Skeletal muscle cell (primary cell): Measurements from ENCODE around the gene KIAA0319L.
"Not testable (repeated sequence)": the region's sequence is repeated elsewhere in the genome, so short reads cannot be mapped to it uniquely, and the experiment has no call there.

ENCODE experiments used
- DNase-seq: peaks from one replicate; pipeline ENCODE4 v3.0.0-alpha.2; 2010; ENCODE audit warnings: low read depth
- H3K4me3 ChIP-seq: 2 replicates; pipeline ENCODE4 v1.5.1; 2011; ENCODE audit warnings: low read depth, mild to moderate bottlenecking, control low read depth, low read length, moderate library complexity

The KIAA0319L gene

GRCh38 chr1:35585805-35586204, 28.6 kb upstream of the KIAA0319L start:
- not testable (repeated sequence) for H3K4me3 ChIP-seq, DNase-seq

DNA sequence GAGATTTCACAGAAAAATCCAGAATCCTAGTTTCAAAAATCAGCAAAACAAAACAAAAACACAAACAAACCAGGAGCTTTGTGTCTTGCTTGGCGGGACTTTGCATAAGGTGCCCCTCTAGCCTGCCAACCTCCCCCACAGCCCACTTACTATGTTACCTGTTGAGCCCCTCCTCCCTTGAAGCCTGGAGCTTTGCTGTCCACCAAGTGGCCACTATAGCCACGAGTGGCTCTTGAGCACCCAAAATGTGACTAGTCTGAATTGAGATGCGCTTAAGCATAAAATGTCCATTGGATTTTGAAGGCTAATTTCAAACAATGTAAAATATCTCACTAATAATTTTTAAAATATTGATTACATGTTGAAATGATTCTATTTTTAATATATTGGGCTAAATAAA, 28.1 kb upstream of the KIAA0319L start:
- no peak overlapping the region for H3K4me3 ChIP-seq
- DNase-seq = no peak

DNA sequence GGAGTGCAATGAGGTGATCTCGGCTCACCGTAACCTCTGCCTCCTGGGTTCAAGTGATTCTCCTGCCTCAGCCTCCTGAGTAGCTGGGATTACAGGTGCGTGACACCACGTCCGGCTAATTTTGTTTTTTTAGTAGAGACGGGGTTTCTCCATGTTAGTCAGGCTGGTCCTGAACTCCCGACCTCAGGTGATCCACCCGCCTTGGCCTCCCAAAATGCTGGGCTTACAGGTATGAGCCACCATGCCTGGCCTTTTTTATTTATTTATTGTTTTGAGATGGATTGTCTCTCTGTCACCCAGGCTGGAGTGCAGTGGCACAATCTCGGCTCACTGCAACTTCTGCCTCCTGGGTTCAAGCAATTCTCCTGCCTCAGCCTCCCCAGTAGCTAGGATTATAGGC, 24.4 kb upstream of the KIAA0319L start:
- H3K4me3 ChIP-seq, DNase-seq: not testable (repeated sequence)

GRCh38 chr1:35580949-35581388, 23.8 kb upstream of the KIAA0319L start:
- DNase-seq = no peak

DNA sequence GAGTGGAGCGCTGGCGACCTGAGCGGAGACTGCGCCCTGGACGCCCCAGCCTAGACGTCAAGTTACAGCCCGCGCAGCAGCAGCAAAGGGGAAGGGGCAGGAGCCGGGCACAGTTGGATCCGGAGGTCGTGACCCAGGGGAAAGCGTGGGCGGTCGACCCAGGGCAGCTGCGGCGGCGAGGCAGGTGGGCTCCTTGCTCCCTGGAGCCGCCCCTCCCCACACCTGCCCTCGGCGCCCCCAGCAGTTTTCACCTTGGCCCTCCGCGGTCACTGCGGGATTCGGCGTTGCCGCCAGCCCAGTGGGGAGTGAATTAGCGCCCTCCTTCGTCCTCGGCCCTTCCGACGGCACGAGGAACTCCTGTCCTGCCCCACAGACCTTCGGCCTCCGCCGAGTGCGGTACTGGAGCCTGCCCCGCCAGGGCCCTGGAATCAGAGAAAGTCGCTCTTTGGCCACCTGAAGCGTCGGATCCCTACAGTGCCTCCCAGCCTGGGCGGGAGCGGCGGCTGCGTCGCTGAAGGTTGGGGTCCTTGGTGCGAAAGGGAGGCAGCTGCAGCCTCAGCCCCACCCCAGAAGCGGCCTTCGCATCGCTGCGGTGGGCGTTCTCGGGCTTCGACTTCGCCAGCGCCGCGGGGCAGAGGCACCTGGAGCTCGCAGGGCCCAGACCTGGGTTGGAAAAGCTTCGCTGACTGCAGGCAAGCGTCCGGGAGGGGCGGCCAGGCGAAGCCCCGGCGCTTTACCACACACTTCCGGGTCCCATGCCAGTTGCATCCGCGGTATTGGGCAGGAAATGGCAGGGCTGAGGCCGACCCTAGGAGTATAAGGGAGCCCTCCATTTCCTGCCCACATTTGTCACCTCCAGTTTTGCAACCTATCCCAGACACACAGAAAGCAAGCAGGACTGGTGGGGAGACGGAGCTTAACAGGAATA, 20.1 kb upstream of the KIAA0319L start:
- H3K4me3 ChIP-seq = no peak overlapping the region
- DNase-seq = no peak

More at GRCh38 chr1:35580949-35581388, 23.8 kb upstream of the KIAA0319L start:
- no peak overlapping the region for H3K4me3 ChIP-seq

- not testable (repeated sequence) for DNase-seq, H3K4me3 ChIP-seq
Measured at GRCh38 chr1:35576766-35577070, 19.5 kb upstream of the KIAA0319L start.

GRCh38 chr1:35576061-35576765, 19.0 kb upstream of the KIAA0319L start:
- no peak for DNase-seq
- no peak overlapping the region for H3K4me3 ChIP-seq

- no peak for DNase-seq
- H3K4me3 ChIP-seq = no peak overlapping the region
Measured at GRCh38 chr1:35575416-35575958, 18.3 kb upstream of the KIAA0319L start.

GRCh38 chr1:35574655-35575415, 17.6 kb upstream of the KIAA0319L start:
- no peak overlapping the region for H3K4me3 ChIP-seq

DNA sequence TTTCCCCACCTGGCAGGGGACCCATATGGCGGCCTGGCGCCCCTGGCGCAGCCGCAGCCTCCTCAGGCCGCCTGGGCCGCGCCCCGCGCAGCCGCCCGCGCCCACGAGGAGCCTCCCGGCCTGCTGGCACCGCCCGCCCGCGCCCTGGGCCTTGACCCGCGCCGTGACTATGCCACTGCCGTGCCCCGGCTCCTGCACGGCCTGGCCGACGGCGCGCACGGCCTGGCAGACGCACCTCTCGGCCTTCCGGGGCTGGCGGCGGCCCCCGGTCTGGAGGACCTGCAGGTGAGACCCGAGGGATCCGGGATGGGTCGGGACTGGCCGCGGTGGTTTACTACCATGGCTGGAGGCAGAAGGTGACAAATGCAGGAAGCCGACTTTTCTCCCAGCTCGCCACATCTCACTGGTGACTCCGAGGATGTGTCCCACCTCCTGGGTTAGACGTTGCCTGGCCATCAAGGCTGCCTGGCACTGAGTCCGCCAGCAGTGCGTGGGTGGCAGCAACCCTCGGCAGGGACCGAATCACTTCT, 17.0 kb upstream of the KIAA0319L start:
- H3K4me3 ChIP-seq = no peak overlapping the region

More at GRCh38 chr1:35574655-35575415, 17.6 kb upstream of the KIAA0319L start:
- DNase-seq = no peak

DNA sequence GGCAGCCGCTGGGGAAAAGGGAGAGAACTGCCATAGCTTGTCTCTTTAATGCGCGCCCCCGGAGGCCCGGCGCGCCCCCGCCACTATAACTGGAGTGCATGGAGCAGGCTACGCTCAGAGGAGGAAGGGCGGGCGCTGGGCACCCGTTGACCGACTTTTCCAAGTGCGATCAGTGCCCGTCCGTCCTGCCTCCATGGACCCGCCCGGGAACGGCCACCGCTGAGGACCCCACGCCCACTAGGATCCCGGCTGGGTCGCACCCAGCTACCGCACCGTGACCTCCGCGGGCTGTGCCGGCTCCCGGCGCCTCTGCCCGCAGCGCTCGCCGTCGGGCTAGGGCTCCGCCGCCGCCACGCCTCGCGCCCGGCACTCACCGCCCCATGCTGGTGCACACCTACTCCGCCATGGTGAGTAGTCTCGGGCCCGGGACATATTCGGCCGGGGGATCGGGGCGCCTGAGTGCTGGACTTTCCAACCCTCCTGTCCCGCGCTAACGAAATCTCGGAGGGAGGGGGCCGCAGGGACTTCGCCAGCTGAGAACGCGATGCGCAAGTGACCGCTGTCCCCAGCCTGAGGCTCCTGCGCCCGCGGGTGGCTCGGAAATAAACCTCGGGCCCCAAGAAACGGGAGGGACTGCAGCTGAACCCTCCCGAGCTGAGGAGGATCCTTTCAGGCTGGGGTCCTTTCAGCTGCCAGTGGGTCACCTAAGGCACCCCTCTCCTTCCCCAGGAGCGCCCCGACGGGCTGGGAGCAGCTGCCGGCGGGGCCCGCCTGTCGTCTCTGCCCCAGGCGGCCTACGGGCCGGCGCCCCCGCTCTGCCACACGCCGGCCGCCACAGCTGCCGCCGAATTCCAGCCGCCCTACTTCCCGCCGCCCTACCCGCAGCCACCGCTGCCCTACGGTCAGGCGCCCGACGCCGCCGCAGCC, 16.3 kb upstream of the KIAA0319L start, which contains the start of gene TFAP2E:
Gene TFAP2E (plus strand): TSS at position 117 of the 927 bp plus-strand sequence. CDS start 264 bp downstream, at position 381.
- no peak for DNase-seq

More for the DNA sequence above, 17.0 kb upstream of the KIAA0319L start:
- DNase-seq = no peak

GRCh38 chr1:35572296-35572695, 15.1 kb upstream of the KIAA0319L start:
- H3K4me3 ChIP-seq = no peak overlapping the region
- no peak for DNase-seq

More for the DNA sequence above, 16.3 kb upstream of the KIAA0319L start, which contains the start of gene TFAP2E:
- peak within 1 kb of the TSS; percentile 51 for H3K4me3 ChIP-seq

GRCh38 chr1:35571263-35571662, 14.1 kb upstream of the KIAA0319L start:
- no peak overlapping the region for H3K4me3 ChIP-seq
- no peak for DNase-seq

DNA sequence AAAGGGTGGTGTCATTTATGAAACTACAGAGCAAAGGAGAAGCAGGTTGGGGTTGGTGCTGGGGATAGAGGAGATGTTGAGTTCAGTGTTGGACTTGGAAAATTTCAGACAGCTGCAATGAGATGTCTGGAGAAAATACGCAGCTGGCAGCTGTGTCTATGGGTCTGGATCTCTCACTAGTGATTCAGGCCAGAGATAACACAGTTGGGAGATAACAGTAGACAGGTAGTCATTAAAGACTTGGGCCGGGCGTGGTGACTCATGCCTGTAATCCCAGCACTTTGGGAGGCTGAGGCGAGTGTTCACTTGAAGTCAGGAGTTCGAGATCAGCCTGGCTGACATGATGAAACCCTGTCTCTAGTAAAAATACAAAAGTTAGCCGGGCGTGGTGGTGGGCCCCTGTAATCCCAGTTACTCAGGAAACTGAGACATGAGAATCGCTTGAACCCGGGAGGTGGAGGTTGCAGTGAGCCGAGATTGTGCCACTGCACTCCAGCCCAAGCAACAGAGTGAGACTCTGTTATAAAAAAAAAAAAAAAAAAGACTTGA, 13.5 kb upstream of the KIAA0319L start:
- no peak overlapping the region for H3K4me3 ChIP-seq
- no peak for DNase-seq

- no peak for DNase-seq
- H3K4me3 ChIP-seq = no peak overlapping the region
Measured at GRCh38 chr1:35569936-35570335, 12.7 kb upstream of the KIAA0319L start.

DNA sequence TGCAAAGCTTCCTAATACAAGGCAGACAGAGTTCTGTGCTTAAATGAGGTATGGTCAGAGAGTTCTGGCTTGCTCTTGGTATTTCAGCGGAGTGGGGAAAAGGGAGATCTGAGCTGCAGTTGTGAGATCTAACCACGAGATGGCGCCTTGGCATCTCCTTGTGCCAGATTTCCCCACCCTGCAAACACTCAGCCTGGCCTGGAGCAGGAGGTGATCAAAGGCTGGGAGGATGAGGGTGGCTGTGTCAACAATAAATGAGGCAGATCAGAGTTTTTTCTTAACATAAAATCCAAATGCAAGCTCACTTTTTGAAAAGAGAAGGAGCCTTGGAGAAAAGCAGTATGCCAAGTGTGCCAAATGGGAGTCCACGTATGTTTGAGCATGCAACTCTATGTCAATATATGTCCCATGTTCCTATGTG, 11.8 kb upstream of the KIAA0319L start:
- no peak for DNase-seq
- no peak overlapping the region for H3K4me3 ChIP-seq

GRCh38 chr1:35567947-35568558, 10.8 kb upstream of the KIAA0319L start:
- H3K4me3 ChIP-seq = no peak overlapping the region
- no peak for DNase-seq
